Fibroblast of lung (primary cell): ENCODE measurements around the gene DTWD2. TPM values are rescaled to one million over a fixed set of nuclear protein-coding genes. Genes with fewer than 3 reads are reported as not detected.

Source experiments
- DNase-seq, 2 donors: peaks; one replicate each; pipeline versions ENCODE4 v3.0.0 to v3.0.0-alpha.2; 2010; ENCODE audit warnings: low read depth in 2 of 2
- H2AFZ ChIP-seq: 2 replicates; pipeline ENCODE4 v1.5.1; 2012; ENCODE audit warnings: low read length, control low read depth, inconsistent platforms
- H3K27ac ChIP-seq: 2 replicates; pipeline ENCODE4 v1.5.1; 2011; ENCODE audit warnings: low read length, control low read depth; ENCODE audit not compliant: insufficient read depth
- H3K27me3 ChIP-seq: 2 replicates; pipeline ENCODE4 v1.5.1; 2011; ENCODE audit warnings: mild to moderate bottlenecking, low read length; ENCODE audit not compliant: control insufficient read depth, insufficient read depth
- H3K36me3 ChIP-seq: 2 replicates; pipeline ENCODE4 v1.5.1; 2011; ENCODE audit warnings: low read length; ENCODE audit not compliant: control insufficient read depth, insufficient read depth
- H3K4me1 ChIP-seq: 2 replicates; pipeline ENCODE4 v1.5.1; 2011; ENCODE audit warnings: low read length; ENCODE audit not compliant: control insufficient read depth, insufficient read depth; ENCODE audit errors: extremely low read depth
- H3K4me2 ChIP-seq: 2 replicates; pipeline ENCODE4 v1.5.1; 2011; ENCODE audit warnings: low read length, control low read depth; ENCODE audit not compliant: insufficient read depth; ENCODE audit errors: extremely low read depth
- H3K4me3 ChIP-seq, 4 experiments: fragments of 200-600 bp in 1 of 4; sonication (generic) in 1 of 4; replicated peaks in 1 of 4; 2 replicates each; pipeline ENCODE4 v1.5.1; 2011 to 2016; ENCODE audit warnings: low read length in 4 of 4, low read depth in 3 of 4, mild to moderate bottlenecking in 3 of 4, control low read depth in 2 of 4, inconsistent platforms in 1 of 4, mixed read lengths in 1 of 4; ENCODE audit not compliant: insufficient read depth in 1 of 4; ENCODE audit errors: control extremely low read depth in 1 of 4
- H3K79me2 ChIP-seq: 2 replicates; pipeline ENCODE4 v1.5.1; 2012; ENCODE audit warnings: mild to moderate bottlenecking, low read length, inconsistent platforms; ENCODE audit not compliant: control insufficient read depth, insufficient read depth
- H3K9ac ChIP-seq: 2 replicates; pipeline ENCODE4 v1.5.1; 2011; ENCODE audit warnings: mild to moderate bottlenecking, low read length, control low read depth; ENCODE audit not compliant: insufficient read depth
- H3K9me3 ChIP-seq: 2 replicates; pipeline ENCODE4 v1.5.1; 2012; ENCODE audit warnings: low read depth, low read length; ENCODE audit not compliant: control insufficient read depth, insufficient read depth
- H4K20me1 ChIP-seq: 2 replicates; pipeline ENCODE4 v1.5.1; 2011; ENCODE audit warnings: low read length; ENCODE audit not compliant: control insufficient read depth, insufficient read depth; ENCODE audit errors: extremely low read depth
- CTCF ChIP-seq, 2 donors: IDR thresholded peaks in 1 of 2; conservative IDR thresholded peaks in 1 of 2; 1 replicate in 1 of 2; 2 replicates in 1 of 2; pipeline ENCODE4 v1.5.1; 2011 to 2012; ENCODE audit warnings: low read length in 2 of 2, control low read depth in 1 of 2, inconsistent platforms in 1 of 2, low read depth in 1 of 2, mild to moderate bottlenecking in 1 of 2
- EZH2 ChIP-seq: IDR thresholded peaks from 2 replicates; pipeline ENCODE4 v1.5.1; 2012; ENCODE audit warnings: low read length, control low read depth, mild to moderate bottlenecking; ENCODE audit errors: missing control alignments
- polyA plus RNA-seq, 2 donors: library from polyadenylated mRNA; depleted of rRNA in 1 of 2; stranded (reverse) in 1 of 2; unstranded in 1 of 2; fragments of >200 nt; gene quantifications; 2 replicates each; pipeline ENCODE4 v1.2.1, GENCODE V29; 2011 to 2012; ENCODE audit warnings: missing spikeins in 1 of 2
- total RNA-seq: library from RNA; depleted of rRNA; stranded (reverse); fragments of >200 nt; gene quantifications from 2 replicates; pipeline ENCODE4 v1.2.1, GENCODE V29; 2014

Gene DTWD2
- total and polyA plus RNA-seq, 2 donors (not counting 1 experiment from before 2014, with no cell fraction given): 2.8 to 4.8 TPM

GRCh38 chr5:119031905-119032304 lies 43.6 kb upstream of the DTWD2 start:
- H2AFZ ChIP-seq: no peak overlapping the region
- no peak overlapping the region for H3K4me2 ChIP-seq
- H3K27me3 ChIP-seq: no peaks in the 10 kb centered on the region
- no peak overlapping the region for H3K27ac ChIP-seq
- H3K4me3 ChIP-seq: no peak overlapping the region
- H3K9me3 ChIP-seq: no peaks in the 10 kb centered on the region
- DNase-seq: peak in 1 of 2 donors; percentile 17
- no peaks in the 10 kb centered on the region for H3K79me2 ChIP-seq
- no peak overlapping the region for H3K9ac ChIP-seq
- H3K4me1 ChIP-seq: no peaks in the 10 kb centered on the region
- H4K20me1 ChIP-seq: no peaks in the 10 kb centered on the region
- TF ChIP-seq EZH2 (no peak), CTCF (conservative IDR thresholded peaks at IDR 0.05 in 1 of 2, IDR thresholded peaks at IDR 0.05 in 1 of 2; ENCODE audit: low read depth in 1 of 2, low read length in 2 of 2) (no peak)
- no peaks in the 10 kb centered on the region for H3K36me3 ChIP-seq

- H3K4me3 ChIP-seq: no peak overlapping the region
- H3K9ac ChIP-seq: no peak overlapping the region
- H2AFZ ChIP-seq: no peak overlapping the region
- TF ChIP-seq CTCF (conservative IDR thresholded peaks at IDR 0.05 in 1 of 2, IDR thresholded peaks at IDR 0.05 in 1 of 2; ENCODE audit: low read depth in 1 of 2, low read length in 2 of 2): no peak
- no peak for TF ChIP-seq EZH2
- no peaks in the 10 kb centered on the region for H3K9me3 ChIP-seq
- H3K79me2 ChIP-seq: no peaks in the 10 kb centered on the region
- no peak for DNase-seq
- no peaks in the 10 kb centered on the region for H3K27me3 ChIP-seq
- H3K4me2 ChIP-seq: no peak overlapping the region
- no peak overlapping the region for H3K27ac ChIP-seq
- H3K36me3 ChIP-seq: no peaks in the 10 kb centered on the region
- no peaks in the 10 kb centered on the region for H4K20me1 ChIP-seq
- no peaks in the 10 kb centered on the region for H3K4me1 ChIP-seq
These were observed 42.9 kb upstream of the DTWD2 start for GRCh38 chr5:119031011-119031886.

- TF ChIP-seq CTCF (conservative IDR thresholded peaks at IDR 0.05 in 1 of 2, IDR thresholded peaks at IDR 0.05 in 1 of 2; ENCODE audit: low read depth in 1 of 2, low read length in 2 of 2) (no peak), EZH2 (no peak)
- no peaks in the 10 kb centered on the region for H3K9me3 ChIP-seq
- H2AFZ ChIP-seq: peak overlapping the region; percentile 5
- no peaks in the 10 kb centered on the region for H3K79me2 ChIP-seq
- no peak overlapping the region for H3K4me3 ChIP-seq
- no peak overlapping the region for H3K27ac ChIP-seq
- no peaks in the 10 kb centered on the region for H3K36me3 ChIP-seq
- H3K27me3 ChIP-seq: no peaks in the 10 kb centered on the region
- H3K4me2 ChIP-seq: no peak overlapping the region
- no peak overlapping the region for H3K9ac ChIP-seq
- no peaks in the 10 kb centered on the region for H3K4me1 ChIP-seq
- peak in 1 of 2 donors; percentile 10 for DNase-seq
- no peaks in the 10 kb centered on the region for H4K20me1 ChIP-seq
These were observed 40.2 kb upstream of the DTWD2 start for GRCh38 chr5:119028575-119028974.
